IMR-90 (cell line): ENCODE data around the gene PLEKHJ1. TPM values are rescaled to one million over a fixed set of nuclear protein-coding genes. Genes with fewer than 3 reads are reported as not detected.

ENCODE experiments used
- ATAC-seq: fragments of 200-7000 bp; cut with Tn5 transposase; 2 replicates; pipeline ENCODE4 v1.9.1; 2020; ENCODE audit warnings: low read depth, mild to moderate bottlenecking, moderate library complexity
- BruUV-seq: library from RNA; stranded (reverse); fragments of 400-500 nt; replicated peaks from 2 replicates; lab custom pipeline; 2021; lab: Mats Ljungman, UMichigan
- CTCF ChIA-PET: fragments of 300-600 bp; formaldehyde crosslinking; extraction: SDS; loops from one replicate; lab custom pipeline; 2021; ENCODE audit warnings: antibody characterized with exemption; lab: Yijun Ruan, JAX
- POLR2A ChIA-PET: fragments of 300-600 bp; sonication (Branson Sonifier 250); formaldehyde crosslinking; loops from one replicate; lab custom pipeline; 2022; ENCODE audit warnings: antibody characterized with exemption; ENCODE audit not compliant: unreplicated experiment; lab: Charles Lee
- DNase-seq: peaks from one replicate; pipeline ENCODE4 v3.0.0; 2013
- H2AFZ ChIP-seq: replicated peaks from 2 replicates; pipeline ENCODE3; 2013; ENCODE audit warnings: low read length, mild to moderate bottlenecking; ENCODE audit not compliant: poor library complexity
- H2AK5ac ChIP-seq: 2 replicates; pipeline ENCODE4 v1.6.1; 2013; ENCODE audit warnings: low read depth, low read length, inconsistent platforms
- H2AK9ac ChIP-seq: replicated peaks from 2 replicates; pipeline ENCODE3; 2013; ENCODE audit warnings: mild to moderate bottlenecking, low read depth, low read length, moderate library complexity; ENCODE audit not compliant: poor library complexity
- H2BK120ac ChIP-seq: 2 replicates; pipeline ENCODE4 v1.6.1; 2013; ENCODE audit warnings: low read depth, low read length, inconsistent platforms
- H2BK15ac ChIP-seq: 3 replicates; pipeline ENCODE4 v1.6.1; 2013; ENCODE audit warnings: low read depth, low read length, inconsistent platforms
- H2BK20ac ChIP-seq: 2 replicates; pipeline ENCODE4 v1.6.1; 2013; ENCODE audit warnings: low read depth, mild to moderate bottlenecking, inconsistent platforms, low read length, moderate library complexity
- H2BK5ac ChIP-seq: 2 replicates; pipeline ENCODE4 v1.6.1; 2013; ENCODE audit warnings: mild to moderate bottlenecking, low read depth, low read length, inconsistent platforms; ENCODE audit not compliant: poor library complexity, severe bottlenecking
- H3K14ac ChIP-seq: replicated peaks from 2 replicates; pipeline ENCODE4 v1.6.1; 2013; ENCODE audit warnings: low read depth, low read length, inconsistent platforms
- H3K18ac ChIP-seq: 2 replicates; pipeline ENCODE4 v1.6.1; 2013; ENCODE audit warnings: low read depth, low read length, control low read depth
- H3K23ac ChIP-seq: 2 replicates; pipeline ENCODE4 v1.6.1; 2013; ENCODE audit warnings: low read depth, low read length, inconsistent platforms
- H3K27ac ChIP-seq: 2 replicates; pipeline ENCODE4 v1.5.1; 2013; ENCODE audit warnings: mild to moderate bottlenecking, control low read depth, low read length; ENCODE audit not compliant: insufficient read depth
- H3K27me3 ChIP-seq: 2 replicates; pipeline ENCODE4 v1.6.1; 2013; ENCODE audit warnings: low read length; ENCODE audit not compliant: control insufficient read depth, insufficient read depth
- H3K36me3 ChIP-seq: 2 replicates; pipeline ENCODE4 v1.6.1; 2013; ENCODE audit warnings: low read length, mixed read lengths; ENCODE audit not compliant: control insufficient read depth, insufficient read depth
- H3K4ac ChIP-seq: 2 replicates; pipeline ENCODE4 v1.6.1; 2013; ENCODE audit warnings: low read depth, low read length, inconsistent platforms
- H3K4me1 ChIP-seq: 2 replicates; pipeline ENCODE4 v1.6.1; 2013; ENCODE audit warnings: low read length, mixed read lengths; ENCODE audit not compliant: control insufficient read depth, insufficient read depth
- H3K4me2 ChIP-seq: 2 replicates; pipeline ENCODE4 v1.6.1; 2013; ENCODE audit warnings: low read depth, mild to moderate bottlenecking, control low read depth, low read length, moderate library complexity
- H3K4me3 ChIP-seq: 2 replicates; pipeline ENCODE4 v1.5.1; 2013; ENCODE audit warnings: low read depth, mild to moderate bottlenecking, control low read depth, low read length, moderate library complexity; ENCODE audit not compliant: insufficient read depth
- H3K56ac ChIP-seq: 2 replicates; pipeline ENCODE4 v1.6.1; 2013; ENCODE audit warnings: low read length, inconsistent platforms; ENCODE audit not compliant: insufficient read depth; ENCODE audit errors: extremely low read depth
- H3K79me1 ChIP-seq, 2 experiments: 2 replicates each; pipeline ENCODE4 v1.6.1; 2013; ENCODE audit warnings: low read length in 2 of 2, inconsistent platforms in 1 of 2, low read depth in 1 of 2
- H3K9ac ChIP-seq: 2 replicates; pipeline ENCODE4 v1.6.1; 2013; ENCODE audit warnings: low read depth, low read length, control low read depth
- H3K9me1 ChIP-seq: 2 replicates; pipeline ENCODE4 v1.6.1; 2013; ENCODE audit warnings: low read length, inconsistent platforms; ENCODE audit not compliant: insufficient read depth
- H3K9me3 ChIP-seq: 2 replicates; pipeline ENCODE4 v1.6.1; 2013; ENCODE audit warnings: low read length; ENCODE audit not compliant: control insufficient read depth, insufficient read depth
- H4K20me1 ChIP-seq: 2 replicates; pipeline ENCODE4 v1.6.1; 2013; ENCODE audit warnings: low read length, inconsistent platforms; ENCODE audit not compliant: insufficient read depth
- H4K5ac ChIP-seq: 2 replicates; pipeline ENCODE4 v1.6.1; 2013; ENCODE audit warnings: mild to moderate bottlenecking, low read depth, low read length, control low read depth
- H4K8ac ChIP-seq, 2 experiments: 2 replicates each; pipeline ENCODE4 v1.6.1; 2013; ENCODE audit warnings: low read depth in 2 of 2, low read length in 2 of 2, control low read depth in 1 of 2, inconsistent platforms in 1 of 2
- H4K91ac ChIP-seq: 2 replicates; pipeline ENCODE4 v1.6.1; 2013; ENCODE audit warnings: low read depth, low read length, inconsistent platforms; ENCODE audit not compliant: insufficient read depth
- BHLHE40 ChIP-seq: fragments of 150-350 bp; IDR thresholded peaks from 2 replicates; pipeline ENCODE4 v1.6.1; 2016; ENCODE audit warnings: mild to moderate bottlenecking, low read depth, low read length
- CEBPB ChIP-seq: IDR thresholded peaks from 2 replicates; pipeline ENCODE4 v1.6.1; 2012; ENCODE audit warnings: low read depth, low read length, improper control_type of control experiment
- CHD1 ChIP-seq: IDR thresholded peaks from 2 replicates; pipeline ENCODE4 v1.6.1; 2012; ENCODE audit warnings: low read depth, low read length, improper control_type of control experiment
- FOS ChIP-seq: fragments of 150-350 bp; IDR thresholded peaks from 2 replicates; pipeline ENCODE4 v1.6.1; 2016; ENCODE audit warnings: low read depth, low read length
- MAFK ChIP-seq: IDR thresholded peaks from 2 replicates; pipeline ENCODE4 v1.6.1; 2012; ENCODE audit warnings: low read depth, low read length, improper control_type of control experiment
- MAZ ChIP-seq: IDR thresholded peaks from 2 replicates; pipeline ENCODE4 v1.6.1; 2012; ENCODE audit warnings: low read depth, mild to moderate bottlenecking, low read length, improper control_type of control experiment, moderate library complexity, borderline replicate concordance
- MXI1 ChIP-seq: IDR thresholded peaks from 2 replicates; pipeline ENCODE4 v1.6.1; 2012; ENCODE audit warnings: low read depth, mild to moderate bottlenecking, low read length, moderate library complexity, borderline replicate concordance
- NFE2L2 ChIP-seq: fragments of 150-350 bp; IDR thresholded peaks from 2 replicates; pipeline ENCODE4 v1.6.1; 2016; ENCODE audit warnings: low read depth, mild to moderate bottlenecking, low read length
- POLR2A ChIP-seq: IDR thresholded peaks from 2 replicates; pipeline ENCODE4 v1.6.1; 2012; ENCODE audit warnings: mild to moderate bottlenecking, low read depth, low read length
- RAD21 ChIP-seq: IDR thresholded peaks from 2 replicates; pipeline ENCODE4 v1.6.1; 2012; ENCODE audit warnings: low read length, improper control_type of control experiment
- RCOR1 ChIP-seq: IDR thresholded peaks from 2 replicates; pipeline ENCODE4 v1.6.1; 2012; ENCODE audit warnings: mild to moderate bottlenecking, low read length, improper control_type of control experiment; ENCODE audit not compliant: insufficient replicate concordance
- RFX5 ChIP-seq: IDR thresholded peaks from 2 replicates; pipeline ENCODE4 v1.8.0; 2012; ENCODE audit warnings: low read depth, mild to moderate bottlenecking, low read length, moderate library complexity
- SMC3 ChIP-seq: fragments of 150-350 bp; IDR thresholded peaks from 2 replicates; pipeline ENCODE4 v1.6.1; 2016; ENCODE audit warnings: low read depth, mild to moderate bottlenecking, antibody characterized with exemption, low read length, moderate library complexity
- USF2 ChIP-seq: fragments of 150-350 bp; IDR thresholded peaks from 2 replicates; pipeline ENCODE4 v1.6.1; 2017; ENCODE audit warnings: mild to moderate bottlenecking, antibody characterized with exemption, low read length, low read depth
- WGBS, 2 experiments: methylation state at CpG; one replicate each; pipeline versions ENCODE4 v1.1.5 to v1.1.7; 2013; ENCODE audit warnings: missing lambda C conversion rate in 2 of 2; ENCODE audit not compliant: insufficient read length in 1 of 2; ENCODE audit errors: extremely low coverage in 2 of 2; 5-methylcytosine and 5-hydroxymethylcytosine counted together
- dilution Hi-C: fragments of 300-500 bp; cut with HindIII; formaldehyde crosslinking; loops from one replicate; pipeline ENCODE4 v1.14.3; 2018; ENCODE audit warnings: low sequenced_read_pairs; ENCODE audit not compliant: unreplicated experiment
- in situ Hi-C: fragments of 300-500 bp; cut with MboI; formaldehyde crosslinking; loops from 3 replicates; pipeline ENCODE4 v1.14.3; 2019; ENCODE audit warnings: low sequenced_read_pairs, inconsistent platforms, mixed read lengths
- intact Hi-C: fragments of 100-400 bp; cut with micrococcal nuclease; formaldehyde crosslinking; loops from 2 replicates; pipeline ENCODE4 v1.10.0; 2022
- polyA plus RNA-seq, 3 experiments: library from polyadenylated mRNA; depleted of rRNA; stranded (reverse); fragments of >200 nt; gene quantifications; 2 replicates each; pipeline ENCODE4 v1.2.3, GENCODE V29; 2012; ENCODE audit warnings: low replicate concordance in 1 of 3
- total RNA-seq: library from RNA; depleted of rRNA; stranded (reverse); fragments of >200 nt; gene quantifications from 2 replicates; pipeline ENCODE4 v1.2.3, GENCODE V29; 2012
- TF ChIP-seq, protein P1 (sequence below): conservative IDR thresholded peaks from 2 replicates; pipeline ENCODE4 v1.5.1; 2012; ENCODE audit warnings: mild to moderate bottlenecking, low read depth, low read length, improper control_type of control experiment
- TF ChIP-seq, protein P2 (sequence below): fragments of 150-350 bp; IDR thresholded peaks from 2 replicates; pipeline ENCODE4 v1.6.1; 2016; ENCODE audit warnings: low read depth, mild to moderate bottlenecking, low read length, moderate library complexity, borderline replicate concordance

The PLEKHJ1 gene
- total and polyA plus RNA-seq, 2 of the 4 experiments (the other 2 are of a cell fraction), result 31.7 to 62.8 TPM

DNA sequence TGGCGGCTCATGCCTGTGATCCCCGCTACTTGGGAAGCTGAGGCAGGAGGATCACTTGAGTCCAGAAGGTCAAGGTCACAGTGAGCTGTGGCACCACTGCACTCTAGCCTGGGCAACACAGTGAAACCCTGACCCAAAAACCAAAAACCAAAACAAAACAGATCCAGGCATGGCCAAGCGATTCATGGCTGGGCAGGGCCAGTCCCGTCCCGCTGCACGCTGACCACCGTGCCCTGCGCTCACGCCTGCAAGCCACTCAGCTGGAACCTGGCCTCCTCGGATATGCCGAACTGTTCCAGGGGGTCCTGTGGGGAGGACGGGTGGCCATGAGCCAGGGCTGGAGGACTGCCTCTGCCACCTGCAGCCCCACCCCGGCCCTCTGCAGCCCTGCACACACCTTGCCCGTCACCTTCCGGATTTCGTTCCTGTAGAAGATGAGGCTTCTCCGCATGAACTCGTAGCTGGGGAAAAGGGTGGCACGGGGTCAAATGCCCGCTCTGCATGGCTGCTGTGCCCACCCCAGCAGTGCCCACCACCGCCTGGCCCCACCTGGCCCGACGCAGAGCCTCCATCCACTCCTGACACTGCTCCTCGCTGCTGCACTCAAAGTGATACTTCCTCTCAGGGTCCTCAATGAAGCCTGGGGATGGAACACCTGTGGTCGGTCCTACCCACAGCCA lies 2.4 kb downstream of the PLEKHJ1 start:
- H4K5ac ChIP-seq, result no peak overlapping the region
- in situ Hi-C loops (no loop called here), intact Hi-C loops (no loop called here), dilution Hi-C loops (no loop called here)
- no peak overlapping the region for H2BK20ac ChIP-seq
- H3K18ac ChIP-seq, result no peak overlapping the region
- no peaks in the 10 kb centered on the region for H3K9me3 ChIP-seq
- no peak overlapping the region for H3K23ac ChIP-seq
- H3K36me3 ChIP-seq, result peaks cover 45% of the 10 kb centered on the region
- H2AK9ac ChIP-seq, result peak overlapping the region; percentile 33
- ATAC-seq, result no peak
- peaks cover 6% of the 10 kb centered on the region for H3K9me1 ChIP-seq
- no peak overlapping the region for H3K4me3 ChIP-seq
- CTCF ChIA-PET, result no interaction called here
- H2BK5ac ChIP-seq, result no peak overlapping the region
- H3K14ac ChIP-seq, result no peak overlapping the region
- H4K8ac ChIP-seq, result no peak overlapping the region
- POLR2A ChIA-PET, result no interaction called here
- H3K27ac ChIP-seq, result no peak overlapping the region
- no peak overlapping the region for H2BK15ac ChIP-seq
- TF ChIP-seq RFX5 (no peak), POLR2A (no peak), MAFK (no peak), SMC3 (no peak), NFE2L2 (no peak), RAD21 (no peak), USF2 (no peak), MXI1 (no peak), MAZ (no peak), CHD1 (no peak), CEBPB (no peak), BHLHE40 (no peak), RCOR1 (no peak), FOS (no peak)
- TF ChIP-seq, protein P1, sequence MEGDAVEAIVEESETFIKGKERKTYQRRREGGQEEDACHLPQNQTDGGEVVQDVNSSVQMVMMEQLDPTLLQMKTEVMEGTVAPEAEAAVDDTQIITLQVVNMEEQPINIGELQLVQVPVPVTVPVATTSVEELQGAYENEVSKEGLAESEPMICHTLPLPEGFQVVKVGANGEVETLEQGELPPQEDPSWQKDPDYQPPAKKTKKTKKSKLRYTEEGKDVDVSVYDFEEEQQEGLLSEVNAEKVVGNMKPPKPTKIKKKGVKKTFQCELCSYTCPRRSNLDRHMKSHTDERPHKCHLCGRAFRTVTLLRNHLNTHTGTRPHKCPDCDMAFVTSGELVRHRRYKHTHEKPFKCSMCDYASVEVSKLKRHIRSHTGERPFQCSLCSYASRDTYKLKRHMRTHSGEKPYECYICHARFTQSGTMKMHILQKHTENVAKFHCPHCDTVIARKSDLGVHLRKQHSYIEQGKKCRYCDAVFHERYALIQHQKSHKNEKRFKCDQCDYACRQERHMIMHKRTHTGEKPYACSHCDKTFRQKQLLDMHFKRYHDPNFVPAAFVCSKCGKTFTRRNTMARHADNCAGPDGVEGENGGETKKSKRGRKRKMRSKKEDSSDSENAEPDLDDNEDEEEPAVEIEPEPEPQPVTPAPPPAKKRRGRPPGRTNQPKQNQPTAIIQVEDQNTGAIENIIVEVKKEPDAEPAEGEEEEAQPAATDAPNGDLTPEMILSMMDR, result no peak
- TF ChIP-seq, protein P2, sequence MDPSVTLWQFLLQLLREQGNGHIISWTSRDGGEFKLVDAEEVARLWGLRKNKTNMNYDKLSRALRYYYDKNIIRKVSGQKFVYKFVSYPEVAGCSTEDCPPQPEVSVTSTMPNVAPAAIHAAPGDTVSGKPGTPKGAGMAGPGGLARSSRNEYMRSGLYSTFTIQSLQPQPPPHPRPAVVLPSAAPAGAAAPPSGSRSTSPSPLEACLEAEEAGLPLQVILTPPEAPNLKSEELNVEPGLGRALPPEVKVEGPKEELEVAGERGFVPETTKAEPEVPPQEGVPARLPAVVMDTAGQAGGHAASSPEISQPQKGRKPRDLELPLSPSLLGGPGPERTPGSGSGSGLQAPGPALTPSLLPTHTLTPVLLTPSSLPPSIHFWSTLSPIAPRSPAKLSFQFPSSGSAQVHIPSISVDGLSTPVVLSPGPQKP, result no peak
- H2BK120ac ChIP-seq, result no peak overlapping the region
- H2AFZ ChIP-seq, result no peak overlapping the region
- H3K4me2 ChIP-seq, result no peak overlapping the region
- no peak overlapping the region for H2AK5ac ChIP-seq
- H3K9ac ChIP-seq, result no peak overlapping the region
- WGBS, 2 experiments, result 88% methylated on average over 19 of the region's 25 CpGs; no CpG with 5 or more reads in 1 of the 2 experiments
- BruUV-seq, result TSS peak; percentile 58
- no peak overlapping the region for H3K4ac ChIP-seq
- peaks cover 9 to 56% of the 10 kb centered on the region in 2 experiments for H3K79me1 ChIP-seq
- H4K20me1 ChIP-seq, result peaks cover 38% of the 10 kb centered on the region
- DNase-seq, result no peak
- peaks cover 12% of the 10 kb centered on the region for H3K4me1 ChIP-seq
- no peaks in the 10 kb centered on the region for H3K27me3 ChIP-seq
- H3K56ac ChIP-seq, result no peak overlapping the region
- H4K91ac ChIP-seq, result no peak overlapping the region
